ENCODE measurements around the gene HINFP.
A peak's percentile ranks its signal among the peaks of the same experiment; 100 is the strongest.
"Not testable (repeated sequence)": the region's sequence is repeated elsewhere in the genome, so short reads cannot be mapped to it uniquely, and the experiment has no call there.

Gene HINFP

GRCh38 chr11:119118946-119119345 lies 2.4 kb upstream of the HINFP start:
- Histone ChIP-seq H3K27ac (ENCODE audit: low read depth, low read length) (no peak overlapping the region), H3K36me3 (ENCODE audit: control insufficient read depth, insufficient read depth, low read length) (peaks cover 3% of the 10 kb centered on the region), H3K4me1 (ENCODE audit: control insufficient read depth, insufficient read depth, low read length) (peaks cover 17% of the 10 kb centered on the region), H3K27me3 (ENCODE audit: control insufficient read depth, insufficient read depth, low read length) (no peaks in the 10 kb centered on the region), H3K4me3 (ENCODE audit: low read depth, low read length) (no peak overlapping the region), H3K9me3 (ENCODE audit: control insufficient read depth, insufficient read depth, low read depth, low read length) (no peaks in the 10 kb centered on the region), H3K9ac (ENCODE audit: low read length) (no peak overlapping the region)

- Histone ChIP-seq H3K4me1 (ENCODE audit: control insufficient read depth, insufficient read depth, low read length) (peaks cover 17% of the 10 kb centered on the region), H3K9ac (ENCODE audit: low read length) (peak overlapping the region; percentile 69), H3K27me3 (ENCODE audit: control insufficient read depth, insufficient read depth, low read length) (no peaks in the 10 kb centered on the region), H3K27ac (ENCODE audit: low read depth, low read length) (no peak overlapping the region), H3K36me3 (ENCODE audit: control insufficient read depth, insufficient read depth, low read length) (peaks cover 9% of the 10 kb centered on the region), H3K9me3 (ENCODE audit: control insufficient read depth, insufficient read depth, low read depth, low read length) (no peaks in the 10 kb centered on the region), H3K4me3 (ENCODE audit: low read depth, low read length) (peak overlapping the region; percentile 65)
Measured at GRCh38 chr11:119120639-119121007, 757 bp upstream of the HINFP start.

- H3K27me3 ChIP-seq (ENCODE audit: control insufficient read depth, insufficient read depth, low read length): no peaks in the 10 kb centered on the region
- H3K9ac ChIP-seq (ENCODE audit: low read length): peak overlapping the region; percentile 93
- H3K4me1 ChIP-seq (ENCODE audit: control insufficient read depth, insufficient read depth, low read length): peaks cover 14% of the 10 kb centered on the region; the same call in 1 of the 2 replicates
- H3K27ac ChIP-seq (ENCODE audit: low read depth, low read length): peak overlapping the region; percentile 66; the same call in 1 of the 2 replicates
- no peaks in the 10 kb centered on the region for H3K9me3 ChIP-seq (ENCODE audit: control insufficient read depth, insufficient read depth, low read depth, low read length)
- H3K4me3 ChIP-seq (ENCODE audit: low read depth, low read length): peak overlapping the region; percentile 96
- peaks cover 13% of the 10 kb centered on the region for H3K36me3 ChIP-seq (ENCODE audit: control insufficient read depth, insufficient read depth, low read length)
Measured at GRCh38 chr11:119121811-119122124, 388 bp downstream of the HINFP start.

GRCh38 chr11:119125821-119126220 lies 4.4 kb downstream of the HINFP start:
- Histone ChIP-seq H3K9ac (ENCODE audit: low read length) (no peak overlapping the region), H3K4me1 (ENCODE audit: control insufficient read depth, insufficient read depth, low read length) (peaks cover 7% of the 10 kb centered on the region; the same call in 1 of the 2 replicates), H3K27ac (ENCODE audit: low read depth, low read length) (no peak overlapping the region), H3K9me3 (ENCODE audit: control insufficient read depth, insufficient read depth, low read depth, low read length) (no peaks in the 10 kb centered on the region), H3K4me3 (ENCODE audit: low read depth, low read length) (no peak overlapping the region), H3K36me3 (ENCODE audit: control insufficient read depth, insufficient read depth, low read length) (peaks cover 36% of the 10 kb centered on the region), H3K27me3 (ENCODE audit: control insufficient read depth, insufficient read depth, low read length) (no peaks in the 10 kb centered on the region)

- Histone ChIP-seq H3K27ac (ENCODE audit: low read depth, low read length) (no peak overlapping the region), H3K27me3 (ENCODE audit: control insufficient read depth, insufficient read depth, low read length) (no peaks in the 10 kb centered on the region), H3K4me1 (ENCODE audit: control insufficient read depth, insufficient read depth, low read length) (peaks cover 6% of the 10 kb centered on the region; the same call in 1 of the 2 replicates), H3K9me3 (ENCODE audit: control insufficient read depth, insufficient read depth, low read depth, low read length) (no peaks in the 10 kb centered on the region), H3K36me3 (ENCODE audit: control insufficient read depth, insufficient read depth, low read length) (peaks cover 46% of the 10 kb centered on the region), H3K4me3 (ENCODE audit: low read depth, low read length) (no peak overlapping the region), H3K9ac (ENCODE audit: low read length) (no peak overlapping the region)
Measured at GRCh38 chr11:119126675-119127268, 5.4 kb downstream of the HINFP start.

GRCh38 chr11:119130662-119131061 lies 9.3 kb downstream of the HINFP start:
- Histone ChIP-seq H3K27ac (ENCODE audit: low read depth, low read length) (no peak overlapping the region), H3K9me3 (ENCODE audit: control insufficient read depth, insufficient read depth, low read depth, low read length) (no peaks in the 10 kb centered on the region), H3K4me3 (ENCODE audit: low read depth, low read length) (no peak overlapping the region), H3K9ac (ENCODE audit: low read length) (no peak overlapping the region), H3K27me3 (ENCODE audit: control insufficient read depth, insufficient read depth, low read length) (no peaks in the 10 kb centered on the region), H3K4me1 (ENCODE audit: control insufficient read depth, insufficient read depth, low read length) (no peaks in the 10 kb centered on the region), H3K36me3 (ENCODE audit: control insufficient read depth, insufficient read depth, low read length) (peaks cover 65% of the 10 kb centered on the region)

GRCh38 chr11:119134389-119134978 lies 13.1 kb downstream of the HINFP start:
- Histone ChIP-seq H3K36me3 (ENCODE audit: control insufficient read depth, insufficient read depth, low read length) (peaks cover 47% of the 10 kb centered on the region), H3K4me1 (ENCODE audit: control insufficient read depth, insufficient read depth, low read length) (no peaks in the 10 kb centered on the region), H3K4me3 (ENCODE audit: low read depth, low read length) (no peak overlapping the region)

GRCh38 chr11:119139276-119139675 lies 17.9 kb downstream of the HINFP start:
- not testable (repeated sequence) for H3K36me3 ChIP-seq (ENCODE audit: control insufficient read depth, insufficient read depth, low read length); H3K27ac ChIP-seq (ENCODE audit: low read depth, low read length); H3K9ac ChIP-seq (ENCODE audit: low read length); H3K27me3 ChIP-seq (ENCODE audit: control insufficient read depth, insufficient read depth, low read length); H3K9me3 ChIP-seq (ENCODE audit: control insufficient read depth, insufficient read depth, low read depth, low read length); H3K4me3 ChIP-seq (ENCODE audit: low read depth, low read length); H3K4me1 ChIP-seq (ENCODE audit: control insufficient read depth, insufficient read depth, low read length)

More at GRCh38 chr11:119134389-119134978, 13.1 kb downstream of the HINFP start:
- H3K9ac ChIP-seq (ENCODE audit: low read length): no peak overlapping the region
- no peaks in the 10 kb centered on the region for H3K27me3 ChIP-seq (ENCODE audit: control insufficient read depth, insufficient read depth, low read length)
- H3K9me3 ChIP-seq (ENCODE audit: control insufficient read depth, insufficient read depth, low read depth, low read length): no peaks in the 10 kb centered on the region
- no peak overlapping the region for H3K27ac ChIP-seq (ENCODE audit: low read depth, low read length)

- no peak overlapping the region for H3K4me3 ChIP-seq (ENCODE audit: low read depth, low read length)
- H3K27ac ChIP-seq (ENCODE audit: low read depth, low read length): no peak overlapping the region
- H3K9me3 ChIP-seq (ENCODE audit: control insufficient read depth, insufficient read depth, low read depth, low read length): no peaks in the 10 kb centered on the region
- H3K4me1 ChIP-seq (ENCODE audit: control insufficient read depth, insufficient read depth, low read length): peaks cover 20% of the 10 kb centered on the region
- no peak overlapping the region for H3K9ac ChIP-seq (ENCODE audit: low read length)
- H3K36me3 ChIP-seq (ENCODE audit: control insufficient read depth, insufficient read depth, low read length): no peaks in the 10 kb centered on the region
- H3K27me3 ChIP-seq (ENCODE audit: control insufficient read depth, insufficient read depth, low read length): peaks cover 39% of the 10 kb centered on the region
Measured at GRCh38 chr11:119144825-119145486, 23.6 kb downstream of the HINFP start.

GRCh38 chr11:119145551-119145950 lies 24.2 kb downstream of the HINFP start:
- Histone ChIP-seq H3K27me3 (ENCODE audit: control insufficient read depth, insufficient read depth, low read length) (peaks cover 44% of the 10 kb centered on the region), H3K4me1 (ENCODE audit: control insufficient read depth, insufficient read depth, low read length) (peaks cover 21% of the 10 kb centered on the region), H3K9ac (ENCODE audit: low read length) (no peak overlapping the region), H3K9me3 (ENCODE audit: control insufficient read depth, insufficient read depth, low read depth, low read length) (no peaks in the 10 kb centered on the region), H3K36me3 (ENCODE audit: control insufficient read depth, insufficient read depth, low read length) (no peaks in the 10 kb centered on the region), H3K4me3 (ENCODE audit: low read depth, low read length) (no peak overlapping the region), H3K27ac (ENCODE audit: low read depth, low read length) (no peak overlapping the region)

GRCh38 chr11:119147604-119148333 lies 26.4 kb downstream of the HINFP start:
- H3K4me3 ChIP-seq (ENCODE audit: low read depth, low read length): 0 out of 2 replicates have a peak overlapping the region, but pooled peaks have one; percentile 80
- H3K9me3 ChIP-seq (ENCODE audit: control insufficient read depth, insufficient read depth, low read depth, low read length): no peaks in the 10 kb centered on the region
- H3K27me3 ChIP-seq (ENCODE audit: control insufficient read depth, insufficient read depth, low read length): peaks cover 60% of the 10 kb centered on the region
- no peak overlapping the region for H3K9ac ChIP-seq (ENCODE audit: low read length)
- H3K27ac ChIP-seq (ENCODE audit: low read depth, low read length): no peak overlapping the region
- H3K4me1 ChIP-seq (ENCODE audit: control insufficient read depth, insufficient read depth, low read length): peaks cover 21% of the 10 kb centered on the region
- no peaks in the 10 kb centered on the region for H3K36me3 ChIP-seq (ENCODE audit: control insufficient read depth, insufficient read depth, low read length)

Data from HUES6 (cell line).